Skeletal muscle satellite cell (primary cell): ENCODE measurements around the gene ZNF263.
"Not testable (repeated sequence)": the region's sequence is repeated elsewhere in the genome, so short reads cannot be mapped to it uniquely, and the experiment has no call there.

ENCODE experiments used
- H3K27me3 ChIP-seq: 2 replicates; pipeline ENCODE4 v1.7.0; 2013; ENCODE audit warnings: low read length; ENCODE audit not compliant: control insufficient read depth, insufficient read depth
- H3K36me3 ChIP-seq: 2 replicates; pipeline ENCODE4 v1.7.0; 2013; ENCODE audit warnings: mild to moderate bottlenecking, control low read depth, low read length; ENCODE audit not compliant: insufficient read depth
- H3K4me1 ChIP-seq: 2 replicates; pipeline ENCODE4 v1.7.0; 2013; ENCODE audit warnings: low read length; ENCODE audit not compliant: control insufficient read depth, insufficient read depth
- H3K4me2 ChIP-seq: 2 replicates; pipeline ENCODE4 v1.7.0; 2013; ENCODE audit warnings: mild to moderate bottlenecking, low read length
- H3K4me3 ChIP-seq: 2 replicates; pipeline ENCODE4 v1.7.0; 2013; ENCODE audit warnings: low read length
- H3K9ac ChIP-seq: 2 replicates; pipeline ENCODE4 v1.7.0; 2013; ENCODE audit warnings: mild to moderate bottlenecking, low read depth, low read length, moderate library complexity
- H3K9me3 ChIP-seq: replicated peaks from 2 replicates; pipeline ENCODE4 v1.7.0; 2013; ENCODE audit warnings: mild to moderate bottlenecking, control low read depth, low read length

ZNF263 gene

GRCh38 chr16:3271281-3271680 lies 12.0 kb upstream of the ZNF263 start:
- H3K27me3 ChIP-seq, H3K36me3 ChIP-seq, H3K9ac ChIP-seq, H3K4me3 ChIP-seq, H3K4me1 ChIP-seq, H3K9me3 ChIP-seq, H3K4me2 ChIP-seq: not testable (repeated sequence)

GRCh38 chr16:3274490-3274889 lies 8.8 kb upstream of the ZNF263 start:
- Histone ChIP-seq H3K27me3 (peaks cover 9% of the 10 kb centered on the region), H3K4me1 (no peaks in the 10 kb centered on the region), H3K36me3 (no peaks in the 10 kb centered on the region), H3K9ac (no peak overlapping the region), H3K9me3 (no peaks in the 10 kb centered on the region), H3K4me3 (no peak overlapping the region), H3K4me2 (no peak overlapping the region)

- Histone ChIP-seq H3K4me1 (no peaks in the 10 kb centered on the region), H3K36me3 (no peaks in the 10 kb centered on the region), H3K9me3 (no peaks in the 10 kb centered on the region), H3K4me3 (no peak overlapping the region), H3K9ac (no peak overlapping the region), H3K4me2 (no peak overlapping the region), H3K27me3 (peaks cover 9% of the 10 kb centered on the region)
These were observed 8.3 kb upstream of the ZNF263 start for GRCh38 chr16:3274947-3275346.

- H3K4me3 ChIP-seq = no peak overlapping the region
- H3K27me3 ChIP-seq = peaks cover 9% of the 10 kb centered on the region
- no peak overlapping the region for H3K4me2 ChIP-seq
- no peak overlapping the region for H3K9ac ChIP-seq
- H3K4me1 ChIP-seq = no peaks in the 10 kb centered on the region
- no peaks in the 10 kb centered on the region for H3K9me3 ChIP-seq
- H3K36me3 ChIP-seq = no peaks in the 10 kb centered on the region
These were observed 6.6 kb upstream of the ZNF263 start for GRCh38 chr16:3276679-3277078.

- Histone ChIP-seq H3K9ac (no peak overlapping the region), H3K36me3 (peaks cover 11% of the 10 kb centered on the region), H3K4me2 (peak overlapping the region; percentile 95), H3K4me1 (peaks cover 11% of the 10 kb centered on the region), H3K27me3 (peaks cover 9% of the 10 kb centered on the region), H3K4me3 (no peak overlapping the region), H3K9me3 (no peaks in the 10 kb centered on the region)
These were observed 2.0 kb upstream of the ZNF263 start for GRCh38 chr16:3281222-3281820.

GRCh38 chr16:3282103-3282729 lies 1.1 kb upstream of the ZNF263 start:
- Histone ChIP-seq H3K9ac (peak overlapping the region; percentile 98), H3K4me3 (peak overlapping the region; percentile 92), H3K9me3 (no peaks in the 10 kb centered on the region), H3K4me1 (peaks cover 11% of the 10 kb centered on the region), H3K4me2 (peak overlapping the region; percentile 95), H3K36me3 (peaks cover 20% of the 10 kb centered on the region), H3K27me3 (peaks cover 2% of the 10 kb centered on the region)

GRCh38 chr16:3283543-3284447 lies 504 bp downstream of the ZNF263 start:
- peak overlapping the region; percentile 98 for H3K9ac ChIP-seq
- peak overlapping the region; percentile 92 for H3K4me3 ChIP-seq
- no peaks in the 10 kb centered on the region for H3K27me3 ChIP-seq
- H3K4me2 ChIP-seq = peak overlapping the region; percentile 95
- H3K9me3 ChIP-seq = no peaks in the 10 kb centered on the region
- peaks cover 30% of the 10 kb centered on the region for H3K36me3 ChIP-seq
- H3K4me1 ChIP-seq = peaks cover 11% of the 10 kb centered on the region

GRCh38 chr16:3285131-3285530 lies 1.8 kb downstream of the ZNF263 start:
- Histone ChIP-seq H3K9me3 (peaks cover 12% of the 10 kb centered on the region), H3K4me1 (peaks cover 11% of the 10 kb centered on the region), H3K36me3 (peaks cover 43% of the 10 kb centered on the region), H3K9ac (no peak overlapping the region), H3K4me2 (peak overlapping the region; percentile 95), H3K4me3 (peak overlapping the region; percentile 92), H3K27me3 (no peaks in the 10 kb centered on the region)

GRCh38 chr16:3289998-3290673 lies 6.8 kb downstream of the ZNF263 start:
- no peaks in the 10 kb centered on the region for H3K27me3 ChIP-seq
- peaks cover 38% of the 10 kb centered on the region for H3K9me3 ChIP-seq
- H3K9ac ChIP-seq = no peak overlapping the region
- peaks cover 84% of the 10 kb centered on the region for H3K36me3 ChIP-seq
- no peak overlapping the region for H3K4me2 ChIP-seq
- H3K4me3 ChIP-seq = no peak overlapping the region
- H3K4me1 ChIP-seq = peaks cover 5% of the 10 kb centered on the region

GRCh38 chr16:3292604-3293003 lies 9.3 kb downstream of the ZNF263 start:
- H3K36me3 ChIP-seq = peaks cover 75% of the 10 kb centered on the region
- H3K4me2 ChIP-seq = no peak overlapping the region
- H3K27me3 ChIP-seq = no peaks in the 10 kb centered on the region
- H3K4me1 ChIP-seq = peaks cover 3% of the 10 kb centered on the region
- H3K4me3 ChIP-seq = no peak overlapping the region
- peaks cover 49% of the 10 kb centered on the region for H3K9me3 ChIP-seq
- no peak overlapping the region for H3K9ac ChIP-seq

GRCh38 chr16:3295209-3295608 lies 11.9 kb downstream of the ZNF263 start:
- Histone ChIP-seq H3K27me3 (no peaks in the 10 kb centered on the region), H3K4me2 (no peak overlapping the region), H3K9ac (no peak overlapping the region), H3K4me3 (no peak overlapping the region), H3K9me3 (peaks cover 36% of the 10 kb centered on the region), H3K36me3 (peaks cover 66% of the 10 kb centered on the region), H3K4me1 (peaks cover 3% of the 10 kb centered on the region)
